HG03442 (cell line): ENCODE data around the gene OXCT2.
"Not testable (repeated sequence)": the region's sequence is repeated elsewhere in the genome, so short reads cannot be mapped to it uniquely, and the experiment has no call there.

ENCODE experiments used
- ATAC-seq: cut with Tn5 transposase; IDR thresholded peaks from one replicate; pipeline ENCODE4 v1.9.1; 2021; ENCODE audit warnings: mild to moderate bottlenecking, moderate library complexity; ENCODE audit not compliant: unreplicated experiment

OXCT2 gene

GRCh38 chr1:39771022-39771532 lies at the start of gene OXCT2:
TSS of gene OXCT2 (minus strand) at chr1:39771348. CDS start at chr1:39771255, 93 bp downstream.
- not testable (repeated sequence) for ATAC-seq

DNA sequence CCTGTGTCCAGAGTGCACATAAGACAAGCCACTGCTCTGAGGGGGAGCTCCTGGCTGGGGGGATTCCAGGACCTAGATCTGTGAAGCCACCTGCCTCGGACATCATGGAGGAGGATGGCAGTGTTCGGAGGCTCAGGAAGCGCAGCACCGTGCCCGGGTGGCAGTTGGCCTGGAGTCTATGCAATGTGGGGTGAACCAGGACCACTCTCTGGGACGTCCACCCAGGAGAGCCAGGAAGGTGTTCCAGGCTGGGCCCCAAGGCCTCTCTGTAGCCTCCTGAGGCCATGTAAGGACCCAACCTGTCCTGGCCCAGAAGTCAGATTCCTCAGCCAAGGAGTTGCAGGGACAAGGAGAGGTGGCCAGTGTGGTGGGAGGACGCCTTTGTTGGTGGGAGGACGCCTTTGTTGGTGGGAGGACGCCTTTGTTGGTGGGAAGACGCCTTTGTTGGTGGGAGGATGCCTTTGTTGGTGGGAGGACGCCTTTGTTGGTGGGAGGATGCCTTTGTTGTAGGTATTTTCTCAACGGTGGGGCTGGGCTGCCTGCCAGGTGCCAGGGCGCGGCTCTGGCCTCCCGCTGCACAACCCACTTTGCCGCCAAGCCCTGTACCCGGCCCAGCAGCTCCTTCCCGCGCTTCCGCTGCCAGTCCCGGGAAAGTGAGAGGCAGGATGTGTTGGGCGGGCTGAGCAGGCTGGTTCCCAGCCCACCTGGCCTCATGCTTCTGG lies 48.1 kb upstream of the OXCT2 start:
- no peak for ATAC-seq

DNA sequence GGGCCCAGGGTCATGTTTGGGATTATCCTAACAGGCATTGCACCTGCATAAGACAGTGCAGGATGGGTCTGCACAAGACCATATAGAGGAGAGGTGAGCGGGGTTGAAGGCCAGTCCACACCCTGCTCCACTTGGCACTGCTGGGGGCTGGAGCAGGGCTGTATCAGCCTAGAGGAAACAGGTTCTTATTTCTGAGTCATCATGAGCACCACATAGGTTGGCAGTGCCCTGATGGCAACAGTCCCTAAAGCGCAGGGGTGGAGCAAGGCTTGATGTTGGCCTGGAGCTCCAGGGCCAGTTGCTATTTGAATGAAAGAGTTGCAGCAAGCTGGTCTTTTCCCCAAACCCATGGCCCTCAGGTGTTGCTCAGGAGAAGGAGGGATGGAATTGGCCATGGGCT lies 47.3 kb upstream of the OXCT2 start:
- no peak for ATAC-seq

- ATAC-seq = peak; percentile 68
Observed at GRCh38 chr1:39817091-39817932, 46.2 kb upstream of the OXCT2 start.

- peak; percentile 41 for ATAC-seq
Observed at GRCh38 chr1:39816415-39817090, 45.4 kb upstream of the OXCT2 start.

GRCh38 chr1:39812913-39813312 lies 41.8 kb upstream of the OXCT2 start:
- ATAC-seq = no peak

GRCh38 chr1:39808784-39809517 lies 37.8 kb upstream of the OXCT2 start:
- no peak for ATAC-seq

DNA sequence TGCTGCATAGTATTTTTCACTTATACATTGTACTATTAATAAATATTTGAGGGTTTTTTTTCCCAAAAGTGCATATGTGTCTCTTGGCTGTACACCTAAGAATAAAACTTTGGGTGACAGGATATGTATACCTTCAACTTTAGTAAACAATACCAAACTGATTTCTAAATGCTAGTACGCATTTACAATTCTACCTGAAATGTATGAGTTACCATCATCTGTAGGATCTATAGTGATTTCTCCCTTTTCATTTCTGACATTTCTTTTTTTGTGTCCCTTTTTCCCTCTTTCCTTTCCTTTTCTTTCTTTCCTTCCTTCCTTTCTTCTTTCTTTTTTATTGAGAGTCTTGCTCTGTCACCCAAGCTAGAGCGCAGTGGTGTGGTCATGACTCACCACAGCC lies 34.2 kb upstream of the OXCT2 start:
- ATAC-seq = no peak

DNA sequence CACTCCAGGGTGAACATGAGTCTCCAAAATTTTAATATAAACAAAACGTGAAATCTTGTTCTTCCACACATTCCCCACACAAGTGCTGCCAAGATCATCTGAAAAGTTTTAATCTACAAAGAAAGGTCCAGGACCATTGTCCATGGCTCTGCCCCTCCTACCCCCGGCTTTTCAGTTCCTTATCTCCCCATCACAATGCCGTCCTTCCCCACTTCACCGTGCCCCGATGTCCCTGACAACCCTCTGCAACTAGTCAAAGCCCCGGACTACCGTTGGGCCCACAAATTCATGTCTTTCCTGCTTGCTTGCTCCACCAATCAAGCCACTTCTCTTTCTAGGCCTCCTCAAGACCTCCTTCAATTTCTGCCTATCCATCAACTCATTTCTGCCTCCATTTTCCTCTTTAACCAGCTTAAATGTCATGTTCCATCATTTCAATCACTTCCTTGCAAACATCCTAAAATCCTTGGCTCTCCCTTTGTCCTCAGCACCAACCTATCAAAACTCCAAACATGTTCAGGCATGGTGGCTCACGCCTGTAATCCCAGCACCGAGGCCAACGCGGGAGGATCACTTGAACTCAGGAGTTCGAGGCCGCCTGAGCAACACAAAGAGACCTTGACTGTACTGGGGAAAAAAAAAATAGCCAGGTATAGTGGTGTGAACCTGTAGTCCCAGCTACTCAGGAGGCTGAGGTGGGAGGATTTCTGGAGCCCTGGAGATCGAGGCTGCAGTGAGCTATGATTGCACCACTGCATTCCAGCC lies 31.5 kb upstream of the OXCT2 start:
- no peak for ATAC-seq

GRCh38 chr1:39800471-39800835 lies 29.3 kb upstream of the OXCT2 start:
- no peak for ATAC-seq

DNA sequence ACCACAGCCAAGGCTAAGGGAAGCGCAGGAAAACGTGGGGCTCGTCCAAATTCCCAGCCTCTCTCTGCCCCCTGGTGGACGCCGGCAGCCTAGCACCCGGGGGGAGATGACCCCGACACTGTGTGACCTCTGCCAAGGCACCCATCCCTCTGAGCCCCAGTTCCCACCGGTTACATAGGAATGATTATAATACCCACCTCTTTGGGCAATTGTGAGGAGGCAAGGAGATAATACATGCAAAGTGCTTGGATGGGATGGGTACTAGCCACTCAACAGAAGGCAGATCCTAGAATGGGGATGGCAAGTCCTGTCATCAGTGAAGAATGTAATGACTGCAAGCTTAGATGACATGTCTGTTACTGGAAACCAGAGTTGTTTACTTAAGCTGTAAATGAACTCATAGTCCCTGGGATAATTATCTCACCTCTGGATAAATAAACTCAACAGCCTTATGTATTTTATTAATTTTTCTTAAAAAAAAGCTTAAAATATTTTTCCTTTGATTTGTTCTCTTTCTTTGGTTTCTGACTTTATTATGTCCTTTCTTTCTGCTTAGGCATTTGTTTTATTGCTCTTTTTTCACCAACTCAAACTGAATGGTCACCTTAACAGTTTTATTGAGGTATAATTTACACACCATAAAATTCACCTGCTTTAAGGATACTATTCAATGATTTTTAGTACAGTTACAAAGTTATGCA lies 28.8 kb upstream of the OXCT2 start:
- ATAC-seq = peak; percentile 52

GRCh38 chr1:39798859-39799769 lies 28.0 kb upstream of the OXCT2 start:
- peak; percentile 79 for ATAC-seq

- no peak for ATAC-seq
Observed at GRCh38 chr1:39795651-39796050, 24.5 kb upstream of the OXCT2 start.

DNA sequence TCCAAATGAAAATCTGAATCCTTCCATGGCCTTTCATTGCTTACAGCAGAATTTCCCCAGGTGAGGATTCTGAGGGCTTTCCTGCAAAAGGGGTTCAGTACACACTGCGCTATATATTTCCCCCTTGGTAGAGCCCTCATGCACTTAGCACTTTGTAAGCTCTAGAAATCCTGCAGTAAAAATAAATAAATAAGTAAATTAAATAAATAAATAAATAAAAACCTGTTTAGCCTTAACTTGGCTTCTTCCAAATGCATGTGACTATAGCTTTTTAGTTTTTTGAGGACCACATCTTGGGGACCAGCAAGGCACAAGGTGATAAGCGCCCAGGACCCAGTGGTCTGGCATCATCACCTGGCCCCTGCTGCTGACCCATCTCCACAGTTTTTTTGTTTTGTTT lies 20.7 kb upstream of the OXCT2 start:
- ATAC-seq = no peak

DNA sequence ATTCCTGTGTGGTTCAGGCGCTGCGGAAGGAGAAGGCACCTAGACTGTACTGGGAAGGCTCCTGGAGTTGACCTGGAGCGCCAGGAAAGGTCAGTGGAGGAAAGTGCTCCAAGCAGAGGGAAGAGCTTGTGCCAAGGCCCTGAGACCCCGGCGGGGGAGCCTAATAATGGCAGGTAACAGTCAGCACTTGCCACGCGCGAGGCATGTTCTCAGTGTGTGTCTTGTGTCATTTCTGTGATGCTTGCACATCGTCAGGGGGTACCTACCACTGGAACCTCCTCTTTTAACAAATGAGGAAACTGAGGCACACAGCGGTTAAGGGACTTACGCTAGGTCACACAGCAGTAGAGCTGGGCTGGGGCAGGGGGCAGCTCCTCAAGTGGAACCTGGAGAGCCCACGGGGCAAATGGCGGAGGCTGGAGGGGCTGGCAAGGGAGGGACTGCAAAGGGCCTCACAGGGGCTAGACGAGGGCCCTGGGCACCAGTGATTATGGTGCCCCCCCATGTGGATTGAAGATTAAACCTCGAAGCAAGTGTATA lies 18.5 kb upstream of the OXCT2 start:
- no peak for ATAC-seq

GRCh38 chr1:39788758-39789570 lies 17.8 kb upstream of the OXCT2 start, which contains the start of gene BMP8B:
TSS of gene BMP8B (minus strand) at chr1:39788865. CDS start at chr1:39788485, 380 bp downstream.
- peak; percentile 61 for ATAC-seq

DNA sequence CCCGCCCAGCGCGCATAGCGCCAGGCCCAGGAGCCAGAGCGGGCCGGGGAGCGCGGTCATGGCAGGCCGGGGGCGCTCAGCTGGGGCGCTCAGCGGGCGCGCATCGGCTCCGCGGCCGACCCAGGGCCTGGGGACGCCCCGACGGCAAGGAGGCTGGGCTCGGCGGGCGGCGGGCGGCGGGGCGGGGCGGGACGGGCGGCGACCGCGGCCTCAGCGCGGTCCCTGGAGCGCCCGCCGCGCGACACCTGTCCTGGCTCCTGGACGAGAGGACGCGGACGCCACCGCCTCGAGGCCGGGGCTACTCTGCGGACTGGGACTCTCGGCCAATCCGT lies 17.2 kb upstream of the OXCT2 start:
- ATAC-seq = peak; percentile 11
